Measurements from ENCODE around the gene PTTG1IP.

DNA sequence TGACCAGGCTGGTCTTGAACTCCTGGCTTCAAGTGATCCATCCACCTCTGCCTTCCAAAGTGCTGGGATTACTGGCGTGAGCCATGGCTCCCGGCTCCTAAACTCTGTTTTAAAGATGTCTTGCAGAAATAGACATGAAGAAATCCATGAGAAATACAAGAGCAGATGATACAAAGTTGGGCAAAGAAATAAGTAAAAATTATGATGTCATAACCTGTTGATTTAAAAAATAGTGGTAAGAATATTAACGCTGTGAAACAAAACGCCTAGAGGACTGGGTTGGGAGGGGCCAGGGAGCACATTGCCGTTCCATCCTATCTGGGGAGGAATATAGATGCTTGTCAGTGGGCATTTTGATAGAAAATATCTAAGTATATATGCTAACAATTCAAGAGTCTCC is 48.4 kb upstream of the PTTG1IP start:
- TF ChIP-seq, protein P1, sequence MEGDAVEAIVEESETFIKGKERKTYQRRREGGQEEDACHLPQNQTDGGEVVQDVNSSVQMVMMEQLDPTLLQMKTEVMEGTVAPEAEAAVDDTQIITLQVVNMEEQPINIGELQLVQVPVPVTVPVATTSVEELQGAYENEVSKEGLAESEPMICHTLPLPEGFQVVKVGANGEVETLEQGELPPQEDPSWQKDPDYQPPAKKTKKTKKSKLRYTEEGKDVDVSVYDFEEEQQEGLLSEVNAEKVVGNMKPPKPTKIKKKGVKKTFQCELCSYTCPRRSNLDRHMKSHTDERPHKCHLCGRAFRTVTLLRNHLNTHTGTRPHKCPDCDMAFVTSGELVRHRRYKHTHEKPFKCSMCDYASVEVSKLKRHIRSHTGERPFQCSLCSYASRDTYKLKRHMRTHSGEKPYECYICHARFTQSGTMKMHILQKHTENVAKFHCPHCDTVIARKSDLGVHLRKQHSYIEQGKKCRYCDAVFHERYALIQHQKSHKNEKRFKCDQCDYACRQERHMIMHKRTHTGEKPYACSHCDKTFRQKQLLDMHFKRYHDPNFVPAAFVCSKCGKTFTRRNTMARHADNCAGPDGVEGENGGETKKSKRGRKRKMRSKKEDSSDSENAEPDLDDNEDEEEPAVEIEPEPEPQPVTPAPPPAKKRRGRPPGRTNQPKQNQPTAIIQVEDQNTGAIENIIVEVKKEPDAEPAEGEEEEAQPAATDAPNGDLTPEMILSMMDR (IDR thresholded peaks at IDR 0.05), result no peak
- TF ChIP-seq POLR2A (IDR thresholded peaks at IDR 0.05) (no peak), EP300 (IDR thresholded peaks at IDR 0.05) (no peak)

Data from tibial nerve (tissue), 4 donors.